Measurements from ENCODE around the gene WNT16. TPM values are rescaled to one million over a fixed set of nuclear protein-coding genes. Genes with fewer than 3 reads are reported as not detected.
"Not testable (repeated sequence)": the region's sequence is repeated elsewhere in the genome, so short reads cannot be mapped to it uniquely, and the experiment has no call there.

The WNT16 gene
- polyA plus RNA-seq, 2 donors: 0.02 to 0.05 TPM

DNA sequence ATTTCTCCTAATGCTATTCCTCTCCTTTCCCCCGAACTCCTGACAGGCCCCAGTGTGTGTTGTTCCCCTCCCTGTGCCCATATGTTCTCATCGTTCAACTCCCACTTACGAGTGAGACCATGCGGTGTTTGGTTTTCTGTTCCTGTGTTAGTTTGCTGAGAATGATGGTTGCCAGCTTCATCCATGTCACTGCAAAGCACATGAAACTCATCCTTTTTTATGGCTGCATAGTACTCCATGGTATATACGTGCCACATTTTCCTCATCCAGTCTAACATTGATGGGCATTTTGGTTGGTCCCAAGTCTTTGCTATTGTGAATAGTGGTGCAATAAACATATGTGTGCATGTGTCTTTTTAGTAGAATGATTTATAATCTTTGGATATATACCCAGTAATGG lies 38.9 kb upstream of the WNT16 start:
- H3K9me3 ChIP-seq (ENCODE audit: control insufficient read depth in 2 of 2, insufficient read depth in 1 of 2, low read depth in 1 of 2, low read length in 1 of 2); H3K4me1 ChIP-seq (ENCODE audit: control insufficient read depth in 2 of 2, insufficient read depth in 2 of 2, low read length in 1 of 2); H3K27ac ChIP-seq (ENCODE audit: low read depth in 2 of 2, low read length in 1 of 2); H3K4me3 ChIP-seq (ENCODE audit: low read depth in 1 of 2, low read length in 2 of 2); H3K36me3 ChIP-seq (ENCODE audit: control insufficient read depth in 2 of 2, insufficient read depth in 2 of 2, low read length in 1 of 2); H3K27me3 ChIP-seq (ENCODE audit: control insufficient read depth in 1 of 2, insufficient read depth in 2 of 2, low read length in 2 of 2): not testable (repeated sequence)
- WGBS, 2 donors: 88 to 93% methylated on average over 5 of the region's 5 CpGs

GRCh38 chr7:121294448-121294992 lies 34.3 kb upstream of the WNT16 start:
- Histone ChIP-seq H3K9me3 (ENCODE audit: control insufficient read depth in 2 of 2, insufficient read depth in 1 of 2, low read depth in 1 of 2, low read length in 1 of 2) (peaks cover 0 to 2% of the 10 kb centered on the region in 2 donors), H3K4me1 (ENCODE audit: control insufficient read depth in 2 of 2, insufficient read depth in 2 of 2, low read length in 1 of 2) (no peaks in the 10 kb centered on the region), H3K36me3 (ENCODE audit: control insufficient read depth in 2 of 2, insufficient read depth in 2 of 2, low read length in 1 of 2) (no peaks in the 10 kb centered on the region), H3K4me3 (ENCODE audit: low read depth in 1 of 2, low read length in 2 of 2) (no peak overlapping the region), H3K27ac (ENCODE audit: low read depth in 2 of 2, low read length in 1 of 2) (no peak overlapping the region), H3K27me3 (ENCODE audit: control insufficient read depth in 1 of 2, insufficient read depth in 2 of 2, low read length in 2 of 2) (no peaks in the 10 kb centered on the region)
- WGBS, 2 donors: 80 to 90% methylated on average over 2 of the region's 2 CpGs

DNA sequence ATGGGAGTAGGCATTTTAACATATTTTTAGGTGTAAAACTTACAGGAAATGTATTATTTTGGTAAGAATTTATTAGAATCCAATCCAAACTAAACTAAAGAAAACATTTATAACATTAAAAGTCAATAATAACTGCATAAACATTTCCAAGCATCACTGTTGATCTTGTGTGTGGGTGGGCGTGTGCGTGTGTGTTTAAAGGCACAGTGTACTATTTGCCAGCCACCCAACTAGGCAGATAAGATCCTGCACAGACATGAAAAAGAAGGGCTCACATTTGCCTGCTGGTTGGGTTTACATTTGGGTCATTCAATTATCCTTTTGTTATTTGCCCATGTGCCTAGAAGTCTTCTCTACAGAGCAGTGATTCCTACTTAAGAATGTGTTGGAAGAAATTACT lies 31.0 kb upstream of the WNT16 start:
- WGBS, 2 donors: 47 to 49% methylated on average over 2 of the region's 2 CpGs
- Histone ChIP-seq H3K27ac (ENCODE audit: low read depth in 2 of 2, low read length in 1 of 2) (no peak overlapping the region), H3K9me3 (ENCODE audit: control insufficient read depth in 2 of 2, insufficient read depth in 1 of 2, low read depth in 1 of 2, low read length in 1 of 2) (no peaks in the 10 kb centered on the region), H3K27me3 (ENCODE audit: control insufficient read depth in 1 of 2, insufficient read depth in 2 of 2, low read length in 2 of 2) (no peaks in the 10 kb centered on the region), H3K4me3 (ENCODE audit: low read depth in 1 of 2, low read length in 2 of 2) (no peak overlapping the region), H3K4me1 (ENCODE audit: control insufficient read depth in 2 of 2, insufficient read depth in 2 of 2, low read length in 1 of 2) (no peaks in the 10 kb centered on the region), H3K36me3 (ENCODE audit: control insufficient read depth in 2 of 2, insufficient read depth in 2 of 2, low read length in 1 of 2) (no peaks in the 10 kb centered on the region)

GRCh38 chr7:121298831-121299239 lies 30.0 kb upstream of the WNT16 start:
- WGBS, 2 donors: 69 to 74% methylated on average over 2 of the region's 2 CpGs
- H3K36me3 ChIP-seq (ENCODE audit: control insufficient read depth in 2 of 2, insufficient read depth in 2 of 2, low read length in 1 of 2): no peaks in the 10 kb centered on the region
- H3K4me3 ChIP-seq (ENCODE audit: low read depth in 1 of 2, low read length in 2 of 2): no peak overlapping the region

GRCh38 chr7:121300685-121301420 lies 27.9 kb upstream of the WNT16 start:
- Histone ChIP-seq H3K4me3 (ENCODE audit: low read depth in 1 of 2, low read length in 2 of 2) (no peak overlapping the region), H3K27ac (ENCODE audit: low read depth in 2 of 2, low read length in 1 of 2) (no peak overlapping the region), H3K4me1 (ENCODE audit: control insufficient read depth in 2 of 2, insufficient read depth in 2 of 2, low read length in 1 of 2) (no peaks in the 10 kb centered on the region), H3K9me3 (ENCODE audit: control insufficient read depth in 2 of 2, insufficient read depth in 1 of 2, low read depth in 1 of 2, low read length in 1 of 2) (no peaks in the 10 kb centered on the region), H3K36me3 (ENCODE audit: control insufficient read depth in 2 of 2, insufficient read depth in 2 of 2, low read length in 1 of 2) (no peaks in the 10 kb centered on the region), H3K27me3 (ENCODE audit: control insufficient read depth in 1 of 2, insufficient read depth in 2 of 2, low read length in 2 of 2) (no peaks in the 10 kb centered on the region)
- 67 to 80% methylated on average over 2 of the region's 2 CpGs for WGBS, 2 donors

More at GRCh38 chr7:121298831-121299239, 30.0 kb upstream of the WNT16 start:
- no peaks in the 10 kb centered on the region for H3K9me3 ChIP-seq (ENCODE audit: control insufficient read depth in 2 of 2, insufficient read depth in 1 of 2, low read depth in 1 of 2, low read length in 1 of 2)
- no peaks in the 10 kb centered on the region for H3K27me3 ChIP-seq (ENCODE audit: control insufficient read depth in 1 of 2, insufficient read depth in 2 of 2, low read length in 2 of 2)
- H3K27ac ChIP-seq (ENCODE audit: low read depth in 2 of 2, low read length in 1 of 2): no peak overlapping the region
- H3K4me1 ChIP-seq (ENCODE audit: control insufficient read depth in 2 of 2, insufficient read depth in 2 of 2, low read length in 1 of 2): no peaks in the 10 kb centered on the region

DNA sequence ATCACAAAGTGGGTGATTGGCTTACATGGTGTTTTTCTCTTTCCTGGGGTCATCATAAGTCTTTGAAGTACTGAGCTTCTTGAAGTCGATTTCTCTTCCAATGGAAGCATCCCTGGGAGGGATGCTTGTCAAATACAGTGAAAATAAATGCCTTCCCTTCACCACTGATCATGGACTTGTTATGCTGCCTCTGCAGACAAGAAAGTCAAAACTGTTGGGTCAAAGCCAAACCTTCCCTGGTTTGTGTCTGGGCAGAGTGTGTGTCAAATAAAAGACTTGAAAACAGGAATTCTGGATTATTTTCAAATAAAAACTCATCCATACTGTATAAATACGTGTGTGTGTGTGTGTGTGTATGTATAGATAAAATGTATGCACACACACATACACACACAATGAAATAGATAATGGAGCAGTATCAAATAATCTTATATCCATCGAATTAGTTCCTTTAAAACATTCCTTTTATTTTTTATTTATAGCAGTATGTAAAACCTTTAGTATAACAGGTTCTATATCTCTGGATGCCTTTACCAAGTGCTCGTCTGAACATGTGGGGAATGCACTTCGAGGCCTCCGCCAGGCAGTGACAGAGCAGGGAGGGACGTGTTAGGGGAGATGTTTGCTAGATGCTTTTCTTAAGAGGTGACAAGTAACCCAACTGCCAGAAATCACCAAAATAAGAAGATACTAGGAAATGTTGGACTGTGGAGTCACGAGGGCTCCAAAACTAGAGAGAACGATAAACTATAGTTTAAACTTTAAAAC lies 27.2 kb upstream of the WNT16 start:
- H3K27me3 ChIP-seq (ENCODE audit: control insufficient read depth in 1 of 2, insufficient read depth in 2 of 2, low read length in 2 of 2): no peaks in the 10 kb centered on the region
- no peaks in the 10 kb centered on the region for H3K9me3 ChIP-seq (ENCODE audit: control insufficient read depth in 2 of 2, insufficient read depth in 1 of 2, low read depth in 1 of 2, low read length in 1 of 2)
- 57 to 58% methylated on average over 9 of the region's 9 CpGs for WGBS, 2 donors
- H3K27ac ChIP-seq (ENCODE audit: low read depth in 2 of 2, low read length in 1 of 2): no peak overlapping the region
- no peak overlapping the region for H3K4me3 ChIP-seq (ENCODE audit: low read depth in 1 of 2, low read length in 2 of 2)
- H3K36me3 ChIP-seq (ENCODE audit: control insufficient read depth in 2 of 2, insufficient read depth in 2 of 2, low read length in 1 of 2): no peaks in the 10 kb centered on the region
- no peaks in the 10 kb centered on the region for H3K4me1 ChIP-seq (ENCODE audit: control insufficient read depth in 2 of 2, insufficient read depth in 2 of 2, low read length in 1 of 2)

DNA sequence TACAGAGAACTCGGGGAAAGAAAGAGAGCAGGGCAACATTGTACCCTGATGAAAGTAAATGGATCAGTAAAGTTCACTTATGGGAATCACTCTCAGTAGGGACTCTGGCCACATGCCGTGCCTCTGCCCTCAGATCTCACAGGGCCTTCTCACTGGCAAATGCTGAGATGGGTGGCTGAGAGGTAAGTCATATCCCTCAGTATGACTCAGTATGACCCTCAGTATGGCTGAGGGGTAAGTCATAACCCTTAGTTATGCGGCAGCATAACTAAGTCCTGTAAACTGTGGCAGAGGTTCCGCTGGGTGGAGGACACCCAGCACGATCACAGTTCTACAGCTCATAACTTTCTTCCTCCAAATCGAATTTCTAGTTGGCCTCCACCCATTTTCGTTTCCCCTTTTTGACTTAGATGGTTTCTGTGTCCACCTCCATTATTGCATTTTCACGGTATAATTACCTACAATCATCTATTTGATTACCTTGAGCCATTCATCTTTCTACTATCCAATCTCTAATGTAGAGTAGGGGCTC lies 26.5 kb upstream of the WNT16 start:
- Histone ChIP-seq H3K4me1 (ENCODE audit: control insufficient read depth in 2 of 2, insufficient read depth in 2 of 2, low read length in 1 of 2) (no peaks in the 10 kb centered on the region), H3K36me3 (ENCODE audit: control insufficient read depth in 2 of 2, insufficient read depth in 2 of 2, low read length in 1 of 2) (no peaks in the 10 kb centered on the region), H3K4me3 (ENCODE audit: low read depth in 1 of 2, low read length in 2 of 2) (no peak overlapping the region), H3K27me3 (ENCODE audit: control insufficient read depth in 1 of 2, insufficient read depth in 2 of 2, low read length in 2 of 2) (no peaks in the 10 kb centered on the region), H3K27ac (ENCODE audit: low read depth in 2 of 2, low read length in 1 of 2) (peak overlapping the region in 1 of 2 donors; percentile 55), H3K9me3 (ENCODE audit: control insufficient read depth in 2 of 2, insufficient read depth in 1 of 2, low read depth in 1 of 2, low read length in 1 of 2) (no peaks in the 10 kb centered on the region)
- 78 to 79% methylated on average over 8 of the region's 8 CpGs for WGBS, 2 donors

GRCh38 chr7:121303422-121304101 lies 25.2 kb upstream of the WNT16 start:
- WGBS, 2 donors: 92 to 95% methylated on average over 6 of the region's 6 CpGs
- H3K36me3 ChIP-seq (ENCODE audit: control insufficient read depth in 2 of 2, insufficient read depth in 2 of 2, low read length in 1 of 2): no peaks in the 10 kb centered on the region
- no peaks in the 10 kb centered on the region for H3K4me1 ChIP-seq (ENCODE audit: control insufficient read depth in 2 of 2, insufficient read depth in 2 of 2, low read length in 1 of 2)
- H3K27ac ChIP-seq (ENCODE audit: low read depth in 2 of 2, low read length in 1 of 2): no peak overlapping the region
- H3K27me3 ChIP-seq (ENCODE audit: control insufficient read depth in 1 of 2, insufficient read depth in 2 of 2, low read length in 2 of 2): no peaks in the 10 kb centered on the region
- no peaks in the 10 kb centered on the region for H3K9me3 ChIP-seq (ENCODE audit: control insufficient read depth in 2 of 2, insufficient read depth in 1 of 2, low read depth in 1 of 2, low read length in 1 of 2)
- H3K4me3 ChIP-seq (ENCODE audit: low read depth in 1 of 2, low read length in 2 of 2): no peak overlapping the region

- H3K9me3 ChIP-seq (ENCODE audit: control insufficient read depth in 2 of 2, insufficient read depth in 1 of 2, low read depth in 1 of 2, low read length in 1 of 2): no peaks in the 10 kb centered on the region
- WGBS, 2 donors: 84 to 89% methylated on average over 1 of the region's 1 CpG
- no peak overlapping the region for H3K27ac ChIP-seq (ENCODE audit: low read depth in 2 of 2, low read length in 1 of 2)
- no peaks in the 10 kb centered on the region for H3K4me1 ChIP-seq (ENCODE audit: control insufficient read depth in 2 of 2, insufficient read depth in 2 of 2, low read length in 1 of 2)
- H3K4me3 ChIP-seq (ENCODE audit: low read depth in 1 of 2, low read length in 2 of 2): no peak overlapping the region
- H3K27me3 ChIP-seq (ENCODE audit: control insufficient read depth in 1 of 2, insufficient read depth in 2 of 2, low read length in 2 of 2): no peaks in the 10 kb centered on the region
- no peaks in the 10 kb centered on the region for H3K36me3 ChIP-seq (ENCODE audit: control insufficient read depth in 2 of 2, insufficient read depth in 2 of 2, low read length in 1 of 2)
These were observed 24.6 kb upstream of the WNT16 start for GRCh38 chr7:121304102-121304658.
